AG04449 (cell line): Measurements from ENCODE around the gene KAT2B.

ENCODE experiments used
- CTCF ChIA-PET: fragments of 350-600 bp; formaldehyde crosslinking; extraction: SDS; loops from one replicate; lab custom pipeline; 2021; ENCODE audit warnings: antibody characterized with exemption; lab: Yijun Ruan, JAX
- POLR2A ChIA-PET: fragments of 400-600, 350-600 bp; formaldehyde crosslinking; extraction: SDS; loops from one replicate; lab custom pipeline; 2020; ENCODE audit warnings: antibody characterized with exemption, inconsistent platforms; lab: Yijun Ruan, JAX
- DNase-seq: peaks from one replicate; pipeline ENCODE4 v3.0.0-alpha.2; 2010; ENCODE audit warnings: low read depth, low spot score
- H3K4me3 ChIP-seq: 2 replicates; pipeline ENCODE4 v1.5.1; 2011; ENCODE audit warnings: low read depth, mild to moderate bottlenecking, control low read depth, low read length
- TF ChIP-seq, protein P1 (sequence below): IDR thresholded peaks from one replicate; pipeline ENCODE4 v1.5.1; 2011; ENCODE audit warnings: mild to moderate bottlenecking, moderate library complexity, low read length, control low read depth, inconsistent platforms; ENCODE audit not compliant: insufficient read depth; ENCODE audit errors: missing control alignments

The KAT2B gene

DNA sequence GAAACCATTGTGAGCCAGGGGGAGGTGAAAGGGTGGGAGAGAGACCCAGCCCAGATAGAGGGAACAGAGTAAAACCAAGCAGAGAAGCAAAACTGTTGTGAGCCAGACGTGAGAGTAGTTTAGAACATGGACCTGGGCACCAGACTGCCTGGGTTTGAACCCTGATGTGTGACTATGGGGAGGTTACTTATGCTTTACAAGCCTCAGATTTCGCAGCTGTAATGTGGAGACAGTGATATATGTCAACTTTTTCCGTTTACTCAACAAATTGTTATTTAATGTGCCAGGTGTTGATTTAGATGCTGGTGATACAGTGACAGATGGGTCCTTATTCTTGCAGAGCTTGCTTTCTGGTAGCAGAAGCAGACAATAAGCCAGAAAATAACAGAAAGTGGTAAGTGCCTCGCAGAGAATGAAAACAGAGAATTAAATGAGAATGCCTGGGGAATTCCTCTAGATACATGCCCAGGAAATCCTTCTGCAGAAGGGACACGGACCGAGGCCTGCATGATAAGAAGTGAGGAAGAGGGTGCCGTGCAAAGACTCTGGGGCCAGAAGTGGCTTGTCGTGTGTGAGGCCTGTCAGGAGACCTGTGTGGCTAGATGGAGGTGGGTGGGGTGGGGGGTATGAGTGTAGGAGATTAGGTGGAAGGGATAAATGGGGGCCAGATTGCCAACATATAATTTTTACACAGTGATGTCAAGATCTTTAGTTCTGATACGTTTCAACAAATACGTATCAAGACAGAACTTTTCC lies 15.0 kb downstream of the KAT2B start:
- no peak overlapping the region for H3K4me3 ChIP-seq
- no peak for DNase-seq
- ChIA-PET CTCF (no interaction called here), POLR2A (no interaction called here)
- TF ChIP-seq, protein P1, sequence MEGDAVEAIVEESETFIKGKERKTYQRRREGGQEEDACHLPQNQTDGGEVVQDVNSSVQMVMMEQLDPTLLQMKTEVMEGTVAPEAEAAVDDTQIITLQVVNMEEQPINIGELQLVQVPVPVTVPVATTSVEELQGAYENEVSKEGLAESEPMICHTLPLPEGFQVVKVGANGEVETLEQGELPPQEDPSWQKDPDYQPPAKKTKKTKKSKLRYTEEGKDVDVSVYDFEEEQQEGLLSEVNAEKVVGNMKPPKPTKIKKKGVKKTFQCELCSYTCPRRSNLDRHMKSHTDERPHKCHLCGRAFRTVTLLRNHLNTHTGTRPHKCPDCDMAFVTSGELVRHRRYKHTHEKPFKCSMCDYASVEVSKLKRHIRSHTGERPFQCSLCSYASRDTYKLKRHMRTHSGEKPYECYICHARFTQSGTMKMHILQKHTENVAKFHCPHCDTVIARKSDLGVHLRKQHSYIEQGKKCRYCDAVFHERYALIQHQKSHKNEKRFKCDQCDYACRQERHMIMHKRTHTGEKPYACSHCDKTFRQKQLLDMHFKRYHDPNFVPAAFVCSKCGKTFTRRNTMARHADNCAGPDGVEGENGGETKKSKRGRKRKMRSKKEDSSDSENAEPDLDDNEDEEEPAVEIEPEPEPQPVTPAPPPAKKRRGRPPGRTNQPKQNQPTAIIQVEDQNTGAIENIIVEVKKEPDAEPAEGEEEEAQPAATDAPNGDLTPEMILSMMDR = no peak

DNA sequence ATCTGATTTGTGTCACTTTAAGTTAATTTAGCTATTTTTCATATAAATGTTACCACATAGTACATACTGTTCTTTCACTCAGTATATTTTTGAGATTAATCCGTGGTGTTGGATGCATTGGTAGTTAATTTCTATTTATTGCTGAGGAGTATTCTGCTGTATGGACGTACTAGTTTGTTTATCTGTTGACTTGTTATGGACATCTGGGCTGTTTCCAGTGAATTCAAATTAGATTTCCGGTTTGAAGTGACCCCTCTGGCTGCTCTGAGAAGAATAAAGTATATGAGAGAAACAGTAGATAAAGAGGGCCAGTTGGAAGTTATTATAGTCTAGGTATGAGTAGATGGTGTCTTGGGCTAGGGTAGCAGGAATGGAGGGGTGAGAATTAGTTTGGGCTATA lies 15.6 kb downstream of the KAT2B start:
- TF ChIP-seq, protein P1 = no peak
- POLR2A ChIA-PET = no interaction called here
- H3K4me3 ChIP-seq = no peak overlapping the region
- CTCF ChIA-PET = no interaction called here
- no peak for DNase-seq

GRCh38 chr3:20056725-20057611 lies 16.7 kb downstream of the KAT2B start:
- H3K4me3 ChIP-seq = no peak overlapping the region
- TF ChIP-seq, protein P1 = no peak
- ChIA-PET POLR2A (no interaction called here), CTCF (no interaction called here)
- no peak for DNase-seq

DNA sequence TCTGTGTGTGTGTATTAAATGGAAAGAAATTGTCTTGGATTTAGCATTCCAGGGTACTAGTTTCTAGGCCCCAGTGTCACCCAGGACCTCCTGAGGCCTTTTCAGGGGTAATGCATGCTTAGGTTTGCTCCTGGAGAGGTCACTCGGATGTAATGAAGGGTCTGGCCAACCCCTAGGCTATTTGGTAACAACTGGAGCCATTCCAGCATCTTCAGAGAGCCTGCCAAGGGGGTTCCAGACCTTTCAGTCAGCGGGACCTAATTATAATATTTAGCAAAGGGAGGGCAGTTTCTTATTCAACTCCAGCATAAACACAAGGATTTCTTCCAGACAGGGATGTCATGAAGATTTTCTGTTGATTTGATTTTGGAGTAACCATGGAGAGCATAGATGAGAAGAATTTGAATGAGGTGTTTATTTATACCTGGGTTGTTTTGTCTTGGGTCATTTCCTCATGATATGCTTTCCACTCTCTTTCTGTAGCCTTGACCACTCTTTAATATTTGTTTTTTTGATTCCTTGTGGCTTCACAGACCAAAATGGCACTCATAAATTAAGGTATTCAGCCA lies 17.4 kb downstream of the KAT2B start:
- ChIA-PET POLR2A (no interaction called here), CTCF (interaction anchor here (1.6 kb wide), 1 partner anchor 17 kb away, joined by 3 read pairs; no protein-coding TSS in a partner anchor)
- H3K4me3 ChIP-seq = no peak overlapping the region
- TF ChIP-seq, protein P1 = no peak
- no peak for DNase-seq

DNA sequence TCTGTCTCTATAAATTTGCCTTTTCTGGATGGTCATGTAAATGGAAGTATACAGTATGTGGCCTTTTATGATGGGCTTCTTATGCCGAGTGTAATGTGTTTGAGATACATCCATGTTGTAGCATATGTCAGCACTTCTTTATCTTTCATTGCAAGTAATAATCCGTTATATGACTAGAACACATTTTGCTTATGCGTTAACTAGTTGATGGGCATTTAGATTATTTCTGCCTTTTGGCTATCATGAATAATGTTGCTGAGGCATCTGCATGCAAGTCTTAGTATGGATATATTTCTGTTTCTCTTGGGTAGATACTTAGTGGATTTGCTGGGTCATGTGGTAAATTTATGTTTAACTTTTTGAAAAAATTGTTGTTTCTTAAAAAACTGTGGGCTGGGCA lies 19.7 kb downstream of the KAT2B start:
- H3K4me3 ChIP-seq = no peak overlapping the region
- ChIA-PET POLR2A (no interaction called here), CTCF (no interaction called here)
- DNase-seq = no peak
- TF ChIP-seq, protein P1 = no peak
